ENCODE data around the gene NEURL1B. TPM values are rescaled to one million over a fixed set of nuclear protein-coding genes. Genes with fewer than 3 reads are reported as not detected.

The NEURL1B gene
- polyA plus RNA-seq, 1 of the 3 experiments (the other 2 are of a cell fraction): 2.8 TPM

DNA sequence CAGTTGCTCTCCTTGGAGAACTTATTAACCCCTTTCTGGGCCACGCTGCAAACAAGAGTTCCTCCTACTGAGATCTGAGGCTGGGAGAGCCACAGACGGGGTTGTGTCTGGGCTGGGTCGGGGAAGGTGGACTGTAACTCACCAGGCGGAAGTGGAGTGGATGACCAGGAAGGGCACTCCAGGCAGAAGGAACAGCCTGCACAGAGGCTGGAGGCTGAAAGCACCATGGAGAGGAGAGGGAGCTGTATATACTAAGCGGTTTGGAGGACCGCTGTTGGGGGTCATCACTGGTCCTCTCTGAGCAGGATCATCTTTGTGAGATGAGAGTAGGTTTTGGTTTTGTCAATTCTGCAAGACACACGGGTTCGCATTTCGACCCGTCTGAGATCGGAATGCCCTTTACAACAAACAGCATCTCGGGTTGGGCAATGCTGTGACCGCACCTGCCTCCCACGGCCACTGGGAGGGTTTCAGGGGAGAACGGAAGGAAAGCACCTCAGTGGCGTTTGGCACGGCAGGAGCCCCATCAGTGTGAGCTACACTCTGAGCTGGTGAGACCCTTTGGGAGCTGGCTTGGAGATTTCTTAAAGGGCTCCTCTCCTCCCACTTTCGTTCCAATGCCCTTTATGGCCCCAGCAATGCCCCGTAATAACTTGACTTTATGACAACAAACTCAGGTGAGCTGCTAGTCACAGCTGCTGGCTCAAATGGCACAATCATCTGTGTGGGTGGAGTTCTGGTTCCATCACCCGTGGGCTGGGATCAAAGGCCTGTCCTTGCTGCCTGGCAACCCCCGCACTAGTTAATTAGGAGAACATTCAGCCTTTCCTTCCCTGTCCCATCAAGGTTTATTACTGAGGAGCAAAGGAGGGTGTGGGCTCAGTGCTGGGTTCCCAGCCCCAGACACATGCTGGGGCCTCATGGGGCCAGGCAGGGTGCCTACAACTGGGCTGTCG, 18.7 kb upstream of the NEURL1B start:
- ChIA-PET POLR2A (no interaction called here), CTCF (interaction anchor here (0.6 kb wide), 1 partner anchor 34 kb away, joined by 3 read pairs; no protein-coding TSS in a partner anchor)
- H3K4me3 ChIP-seq (ENCODE audit: low read depth in 2 of 2, low read length in 1 of 2): no peak overlapping the region
- H3F3A ChIP-seq (replicated peaks; ENCODE audit: insufficient read depth): no peaks in the 10 kb centered on the region
- H3K4me1 ChIP-seq (ENCODE audit: control insufficient read depth in 1 of 2, insufficient read depth in 2 of 2, low read depth in 1 of 2, low read length in 1 of 2): no peaks in the 10 kb centered on the region
- H3K9me3 ChIP-seq: no peaks in the 10 kb centered on the region
- TF ChIP-seq USF1 (IDR thresholded peaks at IDR 0.05; ENCODE audit: borderline replicate concordance, low read depth) (no peak), TEAD4 (IDR thresholded peaks at IDR 0.05; ENCODE audit: borderline replicate concordance, insufficient read depth) (no peak), NFIC (IDR thresholded peaks at IDR 0.05; ENCODE audit: borderline replicate concordance) (no peak), JUND (IDR thresholded peaks at IDR 0.05) (no peak), FOSL2 (IDR thresholded peaks at IDR 0.05; ENCODE audit: borderline replicate concordance, low read depth) (no peak), PBX3 (IDR thresholded peaks at IDR 0.05) (no peak), CHD2 (IDR thresholded peaks at IDR 0.05; ENCODE audit: low read length, partially characterized antibody) (no peak), MEF2A (IDR thresholded peaks at IDR 0.05; ENCODE audit: borderline replicate concordance, low read depth) (no peak), EP300 (IDR thresholded peaks at IDR 0.05; ENCODE audit: borderline replicate concordance in 1 of 2, low read depth in 1 of 2, low read length in 1 of 2) (no peak)
- H3K9ac ChIP-seq: no peak overlapping the region
- 68% methylated on average over 20 of the region's 22 CpGs for WGBS (ENCODE audit: low lambda C conversion rate)
- H3K27me3 ChIP-seq (ENCODE audit: insufficient read depth): peaks cover under 1% of the 10 kb centered on the region; the same call in 1 of the 2 replicates
- H4K20me1 ChIP-seq (ENCODE audit: insufficient read depth): no peaks in the 10 kb centered on the region
- H3K27ac ChIP-seq (ENCODE audit: low read depth in 2 of 2, low read length in 1 of 2): no peak overlapping the region
- no peak overlapping the region for H3K4me2 ChIP-seq
- no peaks in the 10 kb centered on the region for H3K36me3 ChIP-seq (replicated peaks in 1 of 2; ENCODE audit: control insufficient read depth in 1 of 2, insufficient read depth in 2 of 2, low read length in 1 of 2)
- no peak for DNase-seq
- H3K79me2 ChIP-seq (ENCODE audit: insufficient read depth): no peaks in the 10 kb centered on the region
- no peak overlapping the region for H2AFZ ChIP-seq (ENCODE audit: low read depth)
- H3K9me2 ChIP-seq: no peaks in the 10 kb centered on the region

DNA sequence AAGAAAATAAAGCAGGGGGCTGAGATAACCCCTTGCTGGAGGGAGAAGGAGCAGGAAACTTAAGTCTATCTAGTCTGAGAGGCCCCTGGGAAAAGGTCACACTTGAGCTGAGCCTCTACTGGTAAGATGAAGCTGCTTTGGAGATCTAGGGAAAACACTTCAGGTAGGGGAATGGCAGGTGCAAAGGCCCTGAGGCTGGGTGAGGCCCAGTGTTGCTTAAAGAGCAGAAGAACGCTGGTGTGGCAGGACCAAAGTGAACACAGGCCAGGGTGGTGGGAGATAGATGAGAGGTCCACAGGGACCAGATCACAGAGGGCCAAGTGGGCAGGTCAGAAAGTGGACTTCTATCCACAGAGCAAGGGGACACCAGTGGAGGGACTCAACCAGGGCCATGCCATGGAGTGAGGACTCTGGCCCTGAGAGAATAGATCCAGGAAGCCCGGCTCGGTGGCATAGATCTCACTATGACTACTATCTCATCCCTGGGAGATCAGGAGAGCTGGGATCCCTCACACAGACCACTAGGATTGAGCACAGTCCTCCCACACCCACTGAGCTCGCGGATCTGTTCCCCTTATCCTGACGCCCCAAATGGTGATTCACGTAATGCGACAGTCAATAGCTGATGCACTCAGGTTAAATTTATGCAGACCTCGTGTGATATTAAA, 17.6 kb upstream of the NEURL1B start:
- no peaks in the 10 kb centered on the region for H3F3A ChIP-seq (replicated peaks; ENCODE audit: insufficient read depth)
- no peaks in the 10 kb centered on the region for H3K9me3 ChIP-seq
- H3K79me2 ChIP-seq (ENCODE audit: insufficient read depth): no peaks in the 10 kb centered on the region
- 83% methylated on average over 9 of the region's 9 CpGs for WGBS (ENCODE audit: low lambda C conversion rate)
- no peak for DNase-seq
- H3K4me1 ChIP-seq (ENCODE audit: control insufficient read depth in 1 of 2, insufficient read depth in 2 of 2, low read depth in 1 of 2, low read length in 1 of 2): no peaks in the 10 kb centered on the region
- no peak overlapping the region for H3K4me2 ChIP-seq
- no peaks in the 10 kb centered on the region for H3K36me3 ChIP-seq (replicated peaks in 1 of 2; ENCODE audit: control insufficient read depth in 1 of 2, insufficient read depth in 2 of 2, low read length in 1 of 2)
- no peaks in the 10 kb centered on the region for H3K9me2 ChIP-seq
- CTCF ChIA-PET: interaction anchor here (1.2 kb wide), 1 partner anchor 144 kb away, joined by 4 read pairs; no protein-coding TSS in a partner anchor
- TF ChIP-seq REST (IDR thresholded peaks at IDR 0.05; ENCODE audit: low read depth, low read length) (no peak), MEF2A (IDR thresholded peaks at IDR 0.05; ENCODE audit: borderline replicate concordance, low read depth) (no peak), USF1 (IDR thresholded peaks at IDR 0.05; ENCODE audit: borderline replicate concordance, low read depth) (no peak), PBX3 (IDR thresholded peaks at IDR 0.05) (no peak)
- H3K27me3 ChIP-seq (ENCODE audit: insufficient read depth): peaks cover 11% of the 10 kb centered on the region; the same call in 1 of the 2 replicates
- no peak overlapping the region for H3K9ac ChIP-seq
- H3K4me3 ChIP-seq (ENCODE audit: low read depth in 2 of 2, low read length in 1 of 2): no peak overlapping the region
- H4K20me1 ChIP-seq (ENCODE audit: insufficient read depth): no peaks in the 10 kb centered on the region
- H3K27ac ChIP-seq (ENCODE audit: low read depth in 2 of 2, low read length in 1 of 2): no peak overlapping the region
- POLR2A ChIA-PET: no interaction called here
- no peak overlapping the region for H2AFZ ChIP-seq (ENCODE audit: low read depth)
